OCI-LY7 (cell line): ENCODE measurements around the gene GLS.

ENCODE experiments used
- EZH2phosphoT487 ChIP-seq: fragments of 200-600 bp; sonication (generic); IDR thresholded peaks from 2 replicates; pipeline ENCODE4 v1.6.1; 2018; ENCODE audit warnings: low read depth, borderline replicate concordance, mild to moderate bottlenecking, mixed run types, antibody characterized with exemption, low read length, moderate library complexity, mixed read lengths
- TF ChIP-seq, protein P1 (sequence below): fragments of 200-600 bp; sonication (generic); conservative IDR thresholded peaks from 2 replicates; pipeline ENCODE4 v1.5.1; 2014; ENCODE audit warnings: mild to moderate bottlenecking, antibody characterized with exemption, low read length, moderate library complexity, mixed read lengths

DNA sequence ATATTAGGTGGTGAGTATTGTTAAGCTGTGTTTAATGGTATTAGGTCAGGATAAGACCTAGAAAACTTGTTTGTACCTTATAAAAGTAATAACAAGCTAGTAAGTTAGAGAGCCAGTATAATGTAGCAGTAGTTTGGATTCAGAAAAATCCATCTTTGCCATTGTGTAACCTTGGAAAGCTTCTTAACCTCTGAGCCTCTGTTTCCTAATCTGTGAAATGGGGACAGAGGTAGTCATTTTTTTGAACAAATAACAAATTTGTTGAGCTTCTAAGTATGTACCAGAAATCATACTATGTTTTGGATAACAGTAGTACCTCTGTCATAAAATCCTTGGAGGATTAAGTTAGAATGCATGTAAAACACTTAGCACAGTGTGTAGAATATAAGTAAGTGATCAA lies 12.5 kb downstream of the GLS start:
- TF ChIP-seq, protein P1, sequence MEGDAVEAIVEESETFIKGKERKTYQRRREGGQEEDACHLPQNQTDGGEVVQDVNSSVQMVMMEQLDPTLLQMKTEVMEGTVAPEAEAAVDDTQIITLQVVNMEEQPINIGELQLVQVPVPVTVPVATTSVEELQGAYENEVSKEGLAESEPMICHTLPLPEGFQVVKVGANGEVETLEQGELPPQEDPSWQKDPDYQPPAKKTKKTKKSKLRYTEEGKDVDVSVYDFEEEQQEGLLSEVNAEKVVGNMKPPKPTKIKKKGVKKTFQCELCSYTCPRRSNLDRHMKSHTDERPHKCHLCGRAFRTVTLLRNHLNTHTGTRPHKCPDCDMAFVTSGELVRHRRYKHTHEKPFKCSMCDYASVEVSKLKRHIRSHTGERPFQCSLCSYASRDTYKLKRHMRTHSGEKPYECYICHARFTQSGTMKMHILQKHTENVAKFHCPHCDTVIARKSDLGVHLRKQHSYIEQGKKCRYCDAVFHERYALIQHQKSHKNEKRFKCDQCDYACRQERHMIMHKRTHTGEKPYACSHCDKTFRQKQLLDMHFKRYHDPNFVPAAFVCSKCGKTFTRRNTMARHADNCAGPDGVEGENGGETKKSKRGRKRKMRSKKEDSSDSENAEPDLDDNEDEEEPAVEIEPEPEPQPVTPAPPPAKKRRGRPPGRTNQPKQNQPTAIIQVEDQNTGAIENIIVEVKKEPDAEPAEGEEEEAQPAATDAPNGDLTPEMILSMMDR = no peak
- TF ChIP-seq EZH2phosphoT487 = no peak
